Upper lobe of left lung (tissue), 4 donors: Measurements from ENCODE around the gene PPP2CA.

Experiments used
- CTCF ChIP-seq, 6 experiments: fragments of 450-650 bp in 4 of 6; fragments of 200-600 bp in 2 of 6; sonication (generic) in 2 of 6; IDR thresholded peaks; one replicate each; pipeline ENCODE4 v1.5.1; 2016 to 2019; ENCODE audit warnings: antibody characterized with exemption in 6 of 6
- POLR2A ChIP-seq, 4 donors: fragments of 450-650 bp; IDR thresholded peaks; one replicate each; pipeline ENCODE4 v1.5.1; 2016 to 2017; ENCODE audit warnings: antibody characterized with exemption in 4 of 4, mild to moderate bottlenecking in 2 of 4

GRCh38 chr5:134204575-134204974 lies 21.3 kb downstream of the PPP2CA start:
- TF ChIP-seq CTCF (IDR thresholded peaks at IDR 0.05): no peak
- no peak for TF ChIP-seq POLR2A (IDR thresholded peaks at IDR 0.05)
